Natural killer cell (primary cell): ENCODE measurements around the gene PLEKHA8. TPM values are rescaled to one million over a fixed set of nuclear protein-coding genes. Genes with fewer than 3 reads are reported as not detected.
A peak's percentile ranks its signal among the peaks of the same experiment; 100 is the strongest.

Source experiments
- ATAC-seq, 3 donors: fragments of 150-1000 bp in 2 of 3; fragments of 200-7000 bp in 1 of 3; cut with Tn5 transposase; 1 replicate in 1 of 3; 2 replicates in 2 of 3; pipeline ENCODE4 v1.10.0; 2021; ENCODE audit warnings: mild to moderate bottlenecking in 2 of 3, moderate library complexity in 2 of 3
- DNase-seq, 2 donors: peaks; one replicate each; pipeline versions ENCODE4 v3.0.0 to v3.0.0-alpha.2; 2013 to 2021; ENCODE audit warnings: mixed read lengths in 1 of 2
- H3K27ac ChIP-seq: one replicate; pipeline ENCODE4 v1.5.1; 2013; ENCODE audit warnings: mild to moderate bottlenecking, low read length
- H3K27me3 ChIP-seq: one replicate; pipeline ENCODE4 v1.6.1; 2013; ENCODE audit warnings: low read length; ENCODE audit not compliant: control insufficient read depth, insufficient read depth
- H3K36me3 ChIP-seq: one replicate; pipeline ENCODE4 v1.6.1; 2013; ENCODE audit warnings: low read length; ENCODE audit not compliant: control insufficient read depth, insufficient read depth
- H3K4me1 ChIP-seq: one replicate; pipeline ENCODE4 v1.6.1; 2013; ENCODE audit warnings: low read length; ENCODE audit not compliant: control insufficient read depth, insufficient read depth
- H3K4me3 ChIP-seq: one replicate; pipeline ENCODE4 v1.5.1; 2013; ENCODE audit warnings: low read length
- H3K9me3 ChIP-seq: one replicate; pipeline ENCODE4 v1.6.1; 2013; ENCODE audit warnings: low read length; ENCODE audit not compliant: control insufficient read depth, insufficient read depth
- H3K27ac Mint-ChIP-seq, 2 donors: one replicate each; pipeline ENCODE4 v1.8.0; 2022; ENCODE audit warnings: mild to moderate bottlenecking in 2 of 2, mixed read lengths in 2 of 2, moderate library complexity in 1 of 2
- H3K27me3 Mint-ChIP-seq, 2 donors: one replicate each; pipeline ENCODE4 v1.8.0; 2022; ENCODE audit warnings: low read depth in 2 of 2, mixed read lengths in 2 of 2
- H3K36me3 Mint-ChIP-seq: one replicate; pipeline ENCODE4 v1.8.0; 2022; ENCODE audit warnings: mixed read lengths
- H3K4me1 Mint-ChIP-seq, 2 donors: one replicate each; pipeline ENCODE4 v1.8.0; 2022; ENCODE audit warnings: mixed read lengths in 2 of 2
- H3K4me3 Mint-ChIP-seq: one replicate; pipeline ENCODE4 v1.8.0; 2022; ENCODE audit warnings: mild to moderate bottlenecking, moderate library complexity, mixed read lengths
- H3K9me3 Mint-ChIP-seq, 2 donors: one replicate each; pipeline ENCODE4 v1.8.0; 2022; ENCODE audit warnings: mixed read lengths in 2 of 2
- WGBS: methylation state at CpG from one replicate; pipeline ENCODE4 v1.1.7; 2013; ENCODE audit warnings: missing lambda C conversion rate; ENCODE audit not compliant: insufficient coverage; 5-methylcytosine and 5-hydroxymethylcytosine counted together
- intact Hi-C: fragments of 100-400 bp; cut with micrococcal nuclease; formaldehyde crosslinking; loops from one replicate; pipeline ENCODE4 v1.14.2; 2022
- total RNA-seq, 4 donors: library from RNA; stranded (reverse); fragments of 120-200 nt in 1 of 4; gene quantifications; one replicate each; pipeline versions ENCODE4 v1.2.3 to v1.2.4, GENCODE V29; 2013 to 2022
- TF ChIP-seq, protein P1 (sequence below): fragments of 200-600 bp; IDR thresholded peaks from one replicate; pipeline ENCODE4 v1.8.0; 2022; ENCODE audit warnings: antibody characterized with exemption

Gene PLEKHA8
- total RNA-seq, 3 donors from 2014 or later (not counting 1 experiment from before 2014, with no cell fraction given) = 8.7 to 12.8 (median 11.8) TPM

DNA sequence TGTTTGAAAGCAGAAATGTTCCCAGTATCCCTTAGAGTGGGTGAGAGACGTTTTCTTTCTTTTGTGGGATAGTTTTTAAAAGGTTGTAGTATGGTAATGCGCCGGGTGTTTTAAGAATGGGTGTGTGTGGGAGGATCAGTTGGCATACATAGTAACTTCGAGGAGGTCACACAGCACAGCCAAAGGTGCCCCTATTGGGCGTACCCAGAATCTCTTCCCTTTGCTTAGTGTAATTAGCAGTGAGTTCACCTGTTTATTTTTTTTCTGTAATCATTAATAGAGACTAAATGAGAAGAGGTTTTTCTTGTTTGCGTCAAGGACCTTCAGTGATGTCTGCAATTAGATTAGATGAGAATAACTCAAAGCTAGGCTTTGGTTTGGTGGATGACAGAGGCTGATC lies 1.5 kb downstream of the PLEKHA8 start:
- peaks cover 15% of the 10 kb centered on the region for H3K4me1 ChIP-seq
- H3K4me3 Mint-ChIP-seq = no peak overlapping the region
- peak overlapping the region; percentile 72 to 92 for H3K27ac Mint-ChIP-seq
- no peak overlapping the region for H3K4me3 ChIP-seq
- intact Hi-C loops = loop anchor here (10.0 kb wide), 1 partner anchor 475 kb away; the partner anchor contains the start of gene GGCT
- TF ChIP-seq, protein P1, sequence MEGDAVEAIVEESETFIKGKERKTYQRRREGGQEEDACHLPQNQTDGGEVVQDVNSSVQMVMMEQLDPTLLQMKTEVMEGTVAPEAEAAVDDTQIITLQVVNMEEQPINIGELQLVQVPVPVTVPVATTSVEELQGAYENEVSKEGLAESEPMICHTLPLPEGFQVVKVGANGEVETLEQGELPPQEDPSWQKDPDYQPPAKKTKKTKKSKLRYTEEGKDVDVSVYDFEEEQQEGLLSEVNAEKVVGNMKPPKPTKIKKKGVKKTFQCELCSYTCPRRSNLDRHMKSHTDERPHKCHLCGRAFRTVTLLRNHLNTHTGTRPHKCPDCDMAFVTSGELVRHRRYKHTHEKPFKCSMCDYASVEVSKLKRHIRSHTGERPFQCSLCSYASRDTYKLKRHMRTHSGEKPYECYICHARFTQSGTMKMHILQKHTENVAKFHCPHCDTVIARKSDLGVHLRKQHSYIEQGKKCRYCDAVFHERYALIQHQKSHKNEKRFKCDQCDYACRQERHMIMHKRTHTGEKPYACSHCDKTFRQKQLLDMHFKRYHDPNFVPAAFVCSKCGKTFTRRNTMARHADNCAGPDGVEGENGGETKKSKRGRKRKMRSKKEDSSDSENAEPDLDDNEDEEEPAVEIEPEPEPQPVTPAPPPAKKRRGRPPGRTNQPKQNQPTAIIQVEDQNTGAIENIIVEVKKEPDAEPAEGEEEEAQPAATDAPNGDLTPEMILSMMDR = no peak
- H3K27ac ChIP-seq = no peak overlapping the region
- WGBS = 42% methylated on average over 5 of the region's 6 CpGs
- H3K9me3 ChIP-seq = no peaks in the 10 kb centered on the region
- ATAC-seq (no peak), DNase-seq (peak in 1 of 2 donors; percentile 41)
- H3K9me3 Mint-ChIP-seq = no peaks in the 10 kb centered on the region
- H3K27me3 Mint-ChIP-seq = no peaks in the 10 kb centered on the region
- no peaks in the 10 kb centered on the region for H3K36me3 ChIP-seq
- no peaks in the 10 kb centered on the region for H3K27me3 ChIP-seq
- H3K4me1 Mint-ChIP-seq = peaks cover 31 to 33% of the 10 kb centered on the region in 2 donors
- H3K36me3 Mint-ChIP-seq = no peaks in the 10 kb centered on the region

DNA sequence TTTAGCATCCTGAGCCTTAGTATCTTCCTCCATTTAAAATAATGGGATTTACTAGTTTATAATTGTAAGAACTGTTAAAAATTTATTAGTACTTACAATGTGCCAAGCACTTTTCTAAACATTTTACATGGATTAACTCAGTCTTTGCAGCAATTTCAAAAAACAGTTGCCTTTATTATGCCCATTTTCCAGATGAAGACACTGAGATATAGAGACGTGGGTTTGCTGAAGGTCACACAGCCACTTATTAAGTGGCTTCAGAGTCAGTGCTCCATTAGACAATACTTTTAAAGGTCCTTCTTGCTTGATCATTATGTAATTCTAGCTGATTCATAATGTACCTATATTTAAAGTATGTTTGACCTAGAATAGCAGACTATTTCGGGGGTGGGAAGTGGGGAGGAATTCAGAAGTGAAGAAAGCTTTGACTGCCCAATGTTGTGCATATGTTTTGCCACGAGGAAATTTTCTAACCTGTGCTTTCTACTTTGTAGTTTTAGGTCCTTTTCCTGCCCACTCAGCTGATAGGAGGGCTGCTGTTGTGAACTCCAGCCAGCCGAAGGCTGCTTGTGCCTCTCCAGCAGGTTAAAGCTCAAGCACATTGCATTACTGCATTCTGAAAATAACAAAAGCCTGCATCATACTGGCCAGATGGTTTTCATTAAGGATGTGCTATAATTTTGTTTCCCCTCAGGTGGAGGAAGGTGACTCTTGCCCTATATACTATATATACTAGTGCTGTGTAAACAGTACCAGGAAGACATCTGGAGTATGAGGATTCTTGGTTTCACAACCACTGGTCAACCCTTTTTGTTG lies 4.3 kb downstream of the PLEKHA8 start:
- ATAC-seq (no peak), DNase-seq (no peak)
- no peaks in the 10 kb centered on the region for H3K9me3 ChIP-seq
- no peak overlapping the region for H3K4me3 ChIP-seq
- H3K27ac ChIP-seq = no peak overlapping the region
- no peaks in the 10 kb centered on the region for H3K36me3 Mint-ChIP-seq
- no peaks in the 10 kb centered on the region for H3K9me3 Mint-ChIP-seq
- no peaks in the 10 kb centered on the region for H3K36me3 ChIP-seq
- no peaks in the 10 kb centered on the region for H3K27me3 Mint-ChIP-seq
- 69% methylated on average over 4 of the region's 4 CpGs for WGBS
- H3K4me3 Mint-ChIP-seq = no peak overlapping the region
- H3K27ac Mint-ChIP-seq = no peak overlapping the region
- no peaks in the 10 kb centered on the region for H3K27me3 ChIP-seq
- H3K4me1 Mint-ChIP-seq = peaks cover 6% of the 10 kb centered on the region in 2 donors
- intact Hi-C loops = no loop called here
- H3K4me1 ChIP-seq = peaks cover 7% of the 10 kb centered on the region
- TF ChIP-seq, protein P1 = no peak

DNA sequence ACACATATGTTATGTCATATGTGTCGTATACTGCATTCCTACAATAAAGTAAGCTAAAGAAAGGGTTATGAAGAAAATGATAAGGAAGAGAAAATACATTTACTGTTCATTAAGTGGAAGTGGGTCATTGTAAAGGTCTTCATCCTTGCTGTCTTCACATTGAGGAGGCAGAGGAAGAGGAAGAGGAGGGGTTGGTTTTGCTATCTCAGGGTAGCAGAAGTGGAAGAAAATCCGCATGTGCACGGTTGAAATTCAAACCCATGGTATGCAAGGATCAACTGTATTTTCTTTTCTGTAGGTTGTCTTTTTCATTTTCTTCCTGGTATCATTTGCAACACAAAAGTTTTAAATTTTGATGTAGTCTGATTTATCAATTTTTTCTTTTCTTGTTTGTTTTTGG lies 6.3 kb downstream of the PLEKHA8 start:
- DNase-seq (no peak), ATAC-seq (no peak)
- H3K4me3 Mint-ChIP-seq = no peak overlapping the region
- Histone ChIP-seq H3K36me3 (no peaks in the 10 kb centered on the region), H3K27me3 (no peaks in the 10 kb centered on the region), H3K9me3 (no peaks in the 10 kb centered on the region), H3K4me1 (peaks cover 4% of the 10 kb centered on the region), H3K27ac (no peak overlapping the region), H3K4me3 (no peak overlapping the region)
- no peak overlapping the region for H3K27ac Mint-ChIP-seq
- H3K4me1 Mint-ChIP-seq = peaks cover 0 to under 1% of the 10 kb centered on the region in 2 donors
- no peaks in the 10 kb centered on the region for H3K9me3 Mint-ChIP-seq
- intact Hi-C loops = no loop called here
- H3K27me3 Mint-ChIP-seq = no peaks in the 10 kb centered on the region
- H3K36me3 Mint-ChIP-seq = no peaks in the 10 kb centered on the region
- TF ChIP-seq, protein P1 = no peak
- 87% methylated on average over 2 of the region's 3 CpGs for WGBS
